HEK293T (cell line): ENCODE measurements around the gene MAP4.

Experiments used
- ARNT ChIP-seq: fragments of 450-650 bp; IDR thresholded peaks from 2 replicates; pipeline ENCODE4 v1.6.1; 2017; ENCODE audit warnings: mild to moderate bottlenecking
- BHLHE40 ChIP-seq: fragments of 450-650 bp; IDR thresholded peaks from 2 replicates; pipeline ENCODE4 v1.6.1; 2016; ENCODE audit warnings: mild to moderate bottlenecking, moderate library complexity, borderline replicate concordance
- ELF4 ChIP-seq: fragments of 450-650 bp; IDR thresholded peaks from 2 replicates; pipeline ENCODE4 v1.6.1; 2017; ENCODE audit warnings: antibody characterized with exemption
- FOXA1 ChIP-seq: fragments of 450-650 bp; IDR thresholded peaks from 2 replicates; pipeline ENCODE4 v1.6.1; 2016; ENCODE audit warnings: mild to moderate bottlenecking
- FOXM1 ChIP-seq: fragments of 450-650 bp; IDR thresholded peaks from 2 replicates; pipeline ENCODE4 v1.6.1; 2017; ENCODE audit warnings: mild to moderate bottlenecking, borderline replicate concordance
- HDGF ChIP-seq: fragments of 450-650 bp; IDR thresholded peaks from 2 replicates; pipeline ENCODE4 v1.6.1; 2017; ENCODE audit warnings: antibody characterized with exemption, borderline replicate concordance
- L3MBTL2 ChIP-seq: fragments of 450-650 bp; conservative IDR thresholded peaks from 2 replicates; pipeline ENCODE4 v1.6.1; 2016; ENCODE audit warnings: mild to moderate bottlenecking
- PKNOX1 ChIP-seq: fragments of 450-650 bp; IDR thresholded peaks from 2 replicates; pipeline ENCODE4 v1.6.1; 2016
- SP1 ChIP-seq: fragments of 450-650 bp; IDR thresholded peaks from 2 replicates; pipeline ENCODE4 v1.6.1; 2017
- SUZ12 ChIP-seq: fragments of 450-650 bp; IDR thresholded peaks from 2 replicates; pipeline ENCODE4 v1.6.1; 2016; ENCODE audit warnings: mild to moderate bottlenecking
- TARDBP ChIP-seq: fragments of 450-650 bp; IDR thresholded peaks from 2 replicates; pipeline ENCODE4 v1.6.1; 2016
- ZNF384 ChIP-seq: fragments of 450-650 bp; IDR thresholded peaks from 2 replicates; pipeline ENCODE4 v1.6.1; 2016

GRCh38 chr3:48023377-48023776 is 7.2 kb upstream of the MAP4 start:
- TF ChIP-seq PKNOX1: no peak
- TF ChIP-seq BHLHE40: no peak
- no peak for TF ChIP-seq FOXM1
- TF ChIP-seq TARDBP: no peak
- no peak for TF ChIP-seq ZNF384
- no peak for TF ChIP-seq SP1
- TF ChIP-seq HDGF: no peak
- no peak for TF ChIP-seq SUZ12
- no peak for TF ChIP-seq FOXA1
- TF ChIP-seq L3MBTL2: no peak
- no peak for TF ChIP-seq ARNT
- no peak for TF ChIP-seq ELF4
